ENCODE data around the gene SPRED2.

- TF ChIP-seq CTCF (IDR thresholded peaks at IDR 0.05; ENCODE audit: low read depth, low read length, poor library complexity, severe bottlenecking): no peak
- no peak for TF ChIP-seq EZH2phosphoT487 (IDR thresholded peaks at IDR 0.05; ENCODE audit: borderline replicate concordance, low read length)
Observed at GRCh38 chr2:65397122-65397521, 35.3 kb downstream of the SPRED2 start.
